GM12891 (cell line): ENCODE data around the gene RNF113B.

Experiments used
- PAX5 ChIP-seq: IDR thresholded peaks from 2 replicates; pipeline ENCODE4 v1.6.1; 2011; ENCODE audit warnings: low read length, moderate library complexity, mild to moderate bottlenecking; ENCODE audit not compliant: insufficient read depth, severe bottlenecking
- POLR2A ChIP-seq: IDR thresholded peaks from 2 replicates; pipeline ENCODE4 v1.6.1; 2011; ENCODE audit warnings: low read depth, low read length, control low read depth
- POLR2AphosphoS5 ChIP-seq: IDR thresholded peaks from 2 replicates; pipeline ENCODE4 v1.6.1; 2011; ENCODE audit warnings: low read depth, low read length, control low read depth
- POU2F2 ChIP-seq: IDR thresholded peaks from 2 replicates; pipeline ENCODE4 v1.6.1; 2011; ENCODE audit warnings: low read depth, mild to moderate bottlenecking, control low read depth, low read length, moderate library complexity
- SPI1 ChIP-seq: IDR thresholded peaks from 2 replicates; pipeline ENCODE4 v1.6.1; 2011; ENCODE audit warnings: low read depth, low read length, control low read depth
- TAF1 ChIP-seq: IDR thresholded peaks from 2 replicates; pipeline ENCODE4 v1.6.1; 2011; ENCODE audit warnings: low read depth, low read length, control low read depth

DNA sequence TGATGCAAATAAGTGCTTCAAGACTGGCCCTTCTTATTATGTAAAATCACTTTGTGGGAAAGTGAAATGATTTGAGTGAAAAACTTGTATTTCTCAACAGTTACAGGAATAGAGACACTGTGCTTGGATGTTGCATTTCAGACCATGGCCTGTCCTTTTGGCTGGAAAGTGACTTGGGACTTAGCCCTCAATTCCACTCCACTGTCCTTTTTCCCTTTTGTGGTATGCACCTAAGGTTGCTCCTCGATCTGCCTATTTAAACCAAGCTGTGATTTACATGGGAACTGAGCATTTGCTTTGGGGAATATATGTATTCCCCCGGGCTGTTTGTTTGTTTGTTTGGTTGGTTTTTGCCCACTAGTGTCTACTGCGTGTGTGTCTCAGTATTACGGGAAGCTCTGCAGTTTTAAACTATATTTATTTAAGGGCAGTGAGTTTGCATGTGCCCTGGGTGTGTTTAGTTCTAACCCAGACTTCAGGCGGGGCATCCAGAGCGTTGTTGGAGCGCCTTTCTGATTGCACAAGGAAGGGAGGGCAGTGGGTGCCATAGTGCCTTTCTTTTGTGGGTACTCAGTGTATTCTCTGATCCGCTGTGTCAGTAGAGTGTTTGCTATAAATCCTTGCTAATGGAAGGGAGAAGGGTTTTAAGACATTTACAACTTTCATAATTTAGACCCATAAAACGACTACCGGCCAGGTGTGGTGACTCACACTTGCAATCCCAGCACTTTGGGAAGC is 18.2 kb upstream of the RNF113B start:
- TF ChIP-seq POLR2AphosphoS5 (no peak), POLR2A (no peak), SPI1 (no peak), POU2F2 (no peak), TAF1 (no peak), PAX5 (no peak)
